Common myeloid progenitor, CD34-positive (primary cell): ENCODE data around the gene IGFBP1.

ENCODE experiments used
- CTCF ChIA-PET: fragments of 350-600 bp; sonication (Branson Sonifier 250); formaldehyde crosslinking; loops from one replicate; lab custom pipeline; 2021; ENCODE audit warnings: antibody characterized with exemption; lab: Charles Lee
- POLR2A ChIA-PET: fragments of 350-600 bp; sonication (Branson Sonifier 250); formaldehyde crosslinking; loops from one replicate; lab custom pipeline; 2021; ENCODE audit warnings: antibody characterized with exemption; lab: Charles Lee
- DNase-seq, 3 donors: peaks; one replicate each; pipeline versions ENCODE4 v3.0.0 to v3.0.0-alpha.2; 2013
- H3K27ac ChIP-seq, 2 experiments: 1 replicate in 1 of 2; 2 replicates in 1 of 2; pipeline ENCODE4 v1.7.0; 2013; ENCODE audit warnings: inconsistent platforms in 2 of 2, low read length in 2 of 2, mild to moderate bottlenecking in 2 of 2, low read depth in 1 of 2, moderate library complexity in 1 of 2; ENCODE audit not compliant: severe bottlenecking in 2 of 2, insufficient read depth in 1 of 2, poor library complexity in 1 of 2
- H3K27me3 ChIP-seq, 5 experiments: replicated peaks in 2 of 5; 1 replicate in 3 of 5; 2 replicates in 2 of 5; pipeline versions ENCODE4 v1.6.1 to v1.7.0; 2013; ENCODE audit warnings: low read length in 4 of 5, mild to moderate bottlenecking in 2 of 5, moderate library complexity in 2 of 5, inconsistent platforms in 1 of 5; ENCODE audit not compliant: insufficient read depth in 5 of 5, control insufficient read depth in 4 of 5
- H3K36me3 ChIP-seq, 4 experiments: 1 replicate in 2 of 4; 2 replicates in 2 of 4; pipeline versions ENCODE4 v1.6.1 to v1.7.0; 2013; ENCODE audit warnings: low read length in 3 of 4, control low read depth in 1 of 4, mild to moderate bottlenecking in 1 of 4; ENCODE audit not compliant: control insufficient read depth in 4 of 4, insufficient read depth in 4 of 4
- H3K4me1 ChIP-seq, 4 experiments: 1 replicate in 3 of 4; 2 replicates in 1 of 4; pipeline versions ENCODE4 v1.6.1 to v1.7.1; 2013; ENCODE audit warnings: low read length in 3 of 4, mild to moderate bottlenecking in 3 of 4, control low read depth in 1 of 4, inconsistent platforms in 1 of 4, moderate library complexity in 1 of 4; ENCODE audit not compliant: control insufficient read depth in 4 of 4, insufficient read depth in 4 of 4; ENCODE audit errors: control extremely low read depth in 1 of 4
- H3K4me3 ChIP-seq, 7 experiments: 1 replicate in 4 of 7; 2 replicates in 3 of 7; pipeline versions ENCODE4 v1.5.1 to v1.7.0; 2013; ENCODE audit warnings: mild to moderate bottlenecking in 7 of 7, low read length in 6 of 7, moderate library complexity in 6 of 7, inconsistent platforms in 2 of 7, low read depth in 2 of 7, control low read depth in 1 of 7; ENCODE audit not compliant: insufficient read depth in 4 of 7, control insufficient read depth in 1 of 7; ENCODE audit errors: extremely low read depth in 1 of 7
- H3K9me3 ChIP-seq, 5 experiments: 1 replicate in 4 of 5; 2 replicates in 1 of 5; pipeline versions ENCODE4 v1.6.1 to v1.7.1; 2013; ENCODE audit warnings: low read length in 4 of 5, mild to moderate bottlenecking in 2 of 5, inconsistent platforms in 1 of 5, low read depth in 1 of 5, moderate library complexity in 1 of 5; ENCODE audit not compliant: control insufficient read depth in 4 of 5, insufficient read depth in 2 of 5; ENCODE audit errors: control extremely low read depth in 1 of 5
- WGBS: methylation state at CpG from one replicate; pipeline ENCODE4 v1.1.5; 2013; ENCODE audit not compliant: insufficient coverage; 5-methylcytosine and 5-hydroxymethylcytosine counted together

IGFBP1 gene

GRCh38 chr7:45880433-45880860 lies 7.8 kb upstream of the IGFBP1 start:
- H3K36me3 ChIP-seq = no peaks in the 10 kb centered on the region
- CTCF ChIA-PET = no interaction called here
- H3K9me3 ChIP-seq = peaks cover 0 to 14% (median 4%) of the 10 kb centered on the region in 5 experiments
- POLR2A ChIA-PET = no interaction called here
- no peak overlapping the region for H3K4me3 ChIP-seq
- H3K27me3 ChIP-seq = peaks cover 0 to 25% (median 5%) of the 10 kb centered on the region in 5 experiments
- H3K27ac ChIP-seq = no peak overlapping the region
- H3K4me1 ChIP-seq = no peaks in the 10 kb centered on the region
- DNase-seq = no peak
- 94% methylated on average over 7 of the region's 7 CpGs for WGBS

GRCh38 chr7:45881280-45881758 lies 7.0 kb upstream of the IGFBP1 start:
- whole genome bisulfite sequencing = 97% methylated on average over 9 of the region's 9 CpGs
- no peak for DNase-seq
- ChIA-PET POLR2A (no interaction called here), CTCF (no interaction called here)
- Histone ChIP-seq H3K27ac (no peak overlapping the region), H3K9me3 (peaks cover 0 to 14% (median 4%) of the 10 kb centered on the region in 5 experiments), H3K27me3 (peaks cover 0 to 31% (median 6%) of the 10 kb centered on the region in 5 experiments), H3K4me1 (no peaks in the 10 kb centered on the region), H3K36me3 (no peaks in the 10 kb centered on the region), H3K4me3 (no peak overlapping the region)

- CTCF ChIA-PET = interaction anchor here (1.5 kb wide), 1 partner anchor 17 kb away, joined by 3 read pairs; no protein-coding TSS in a partner anchor
- POLR2A ChIA-PET = no interaction called here
- no peak for DNase-seq
Observed at GRCh38 chr7:45881759-45882464, 6.4 kb upstream of the IGFBP1 start.

GRCh38 chr7:45882465-45882810 lies 5.8 kb upstream of the IGFBP1 start:
- peaks cover 0 to 12% (median 4%) of the 10 kb centered on the region in 5 experiments for H3K9me3 ChIP-seq
- ChIA-PET POLR2A (no interaction called here), CTCF (interaction anchor here (1.5 kb wide), 2 partner anchors 17 to 26 kb away, joined by 3 read pairs; no protein-coding TSS in a partner anchor)
- 75% methylated on average over 5 of the region's 5 CpGs for WGBS
- H3K27me3 ChIP-seq = peaks cover 5 to 42% (median 14%) of the 10 kb centered on the region in 5 experiments
- no peak overlapping the region for H3K27ac ChIP-seq
- H3K4me1 ChIP-seq = no peaks in the 10 kb centered on the region
- no peaks in the 10 kb centered on the region for H3K36me3 ChIP-seq
- no peak for DNase-seq
- H3K4me3 ChIP-seq = no peak overlapping the region

More at GRCh38 chr7:45881759-45882464, 6.4 kb upstream of the IGFBP1 start:
- WGBS = 91% methylated on average over 10 of the region's 12 CpGs
- H3K36me3 ChIP-seq = no peaks in the 10 kb centered on the region
- no peak overlapping the region for H3K4me3 ChIP-seq
- H3K27ac ChIP-seq = no peak overlapping the region
- peaks cover 0 to 14% (median 4%) of the 10 kb centered on the region in 5 experiments for H3K9me3 ChIP-seq
- no peaks in the 10 kb centered on the region for H3K4me1 ChIP-seq
- H3K27me3 ChIP-seq = peaks cover under 1 to 37% (median 9%) of the 10 kb centered on the region in 5 experiments

- H3K9me3 ChIP-seq = peaks cover 0 to 2% (median 0%) of the 10 kb centered on the region in 5 experiments
- POLR2A ChIA-PET = no interaction called here
- CTCF ChIA-PET = interaction anchor here (1.1 to 1.5 kb wide), 2 partner anchors 25 to 221 kb away, joined by 3 read pairs; no protein-coding TSS in a partner anchor
- no peak overlapping the region for H3K27ac ChIP-seq
- 88% methylated on average over 4 of the region's 4 CpGs for WGBS
- peaks cover 15 to 59% (median 16%) of the 10 kb centered on the region in 5 experiments for H3K27me3 ChIP-seq
- peaks cover 0 to 11% (median 4%) of the 10 kb centered on the region in 4 experiments for H3K4me1 ChIP-seq
- DNase-seq = no peak
- no peaks in the 10 kb centered on the region for H3K36me3 ChIP-seq
- H3K4me3 ChIP-seq = no peak overlapping the region
Observed at GRCh38 chr7:45884136-45884535, 4.2 kb upstream of the IGFBP1 start.

GRCh38 chr7:45885264-45885882 lies 2.9 kb upstream of the IGFBP1 start:
- Histone ChIP-seq H3K27ac (no peak overlapping the region), H3K27me3 (peaks cover 23 to 72% (median 28%) of the 10 kb centered on the region in 5 experiments), H3K4me1 (peaks cover 0 to 11% (median 5%) of the 10 kb centered on the region in 4 experiments), H3K4me3 (no peak overlapping the region), H3K9me3 (peaks cover 0 to 1% (median 0%) of the 10 kb centered on the region in 5 experiments), H3K36me3 (no peaks in the 10 kb centered on the region)
- WGBS = 96% methylated on average over 7 of the region's 7 CpGs
- POLR2A ChIA-PET = no interaction called here
- no peak for DNase-seq
- CTCF ChIA-PET = no interaction called here
